HepG2 (cell line): Measurements from ENCODE around the gene EBPL.

Experiments
- ATRX ChIP-seq: sonication (generic); formaldehyde crosslinking; IDR thresholded peaks from 2 replicates; pipeline ENCODE4 v1.4.0; 2020; ENCODE audit warnings: missing genetic modification reagents, borderline replicate concordance
- KLF9 ChIP-seq: IDR thresholded peaks from 2 replicates; pipeline ENCODE4 v1.6.1; 2016; ENCODE audit warnings: low read depth
- NFIC ChIP-seq: IDR thresholded peaks from 2 replicates; pipeline ENCODE4 v1.6.1; 2012; ENCODE audit warnings: mild to moderate bottlenecking, low read length, inconsistent platforms
- NFYB ChIP-seq: sonication (generic); formaldehyde crosslinking; IDR thresholded peaks from 2 replicates; pipeline ENCODE4 v1.4.0; 2020; ENCODE audit warnings: missing genetic modification reagents
- RBAK ChIP-seq: sonication (generic); formaldehyde crosslinking; IDR thresholded peaks from 2 replicates; pipeline ENCODE4 v1.5.1; 2020; ENCODE audit warnings: mild to moderate bottlenecking, missing genetic modification reagents
- RELA ChIP-seq: sonication (generic); formaldehyde crosslinking; IDR thresholded peaks from 2 replicates; pipeline ENCODE4 v1.4.0; 2020; ENCODE audit warnings: missing genetic modification reagents
- SIN3A ChIP-seq: IDR thresholded peaks from 2 replicates; pipeline ENCODE4 v1.6.1; 2011; ENCODE audit warnings: low read depth, mild to moderate bottlenecking, control low read depth, low read length, borderline replicate concordance
- ZNF274 ChIP-seq: sonication (generic); formaldehyde crosslinking; IDR thresholded peaks from 2 replicates; pipeline ENCODE4 v1.5.1; 2020; ENCODE audit warnings: mild to moderate bottlenecking, missing genetic modification reagents
- ZNF607 ChIP-seq: sonication (generic); formaldehyde crosslinking; IDR thresholded peaks from 2 replicates; pipeline ENCODE4 v1.5.1; 2020; ENCODE audit warnings: missing genetic modification reagents, mild to moderate bottlenecking, borderline replicate concordance
- TF ChIP-seq, protein P1 (sequence below): sonication (generic); formaldehyde crosslinking; IDR thresholded peaks from 2 replicates; pipeline ENCODE4 v1.4.0; 2020; ENCODE audit warnings: missing genetic modification reagents, borderline replicate concordance
- TF ChIP-seq, protein P2 (sequence below): sonication (generic); formaldehyde crosslinking; IDR thresholded peaks from 2 replicates; pipeline ENCODE4 v1.5.0; 2020; ENCODE audit warnings: mild to moderate bottlenecking, missing genetic modification reagents, moderate library complexity
- TF ChIP-seq, protein P3 (sequence below): sonication (generic); formaldehyde crosslinking; IDR thresholded peaks from 2 replicates; pipeline ENCODE4 v1.8.1; 2023; ENCODE audit warnings: missing genetic modification reagents, inconsistent platforms, borderline replicate concordance

DNA sequence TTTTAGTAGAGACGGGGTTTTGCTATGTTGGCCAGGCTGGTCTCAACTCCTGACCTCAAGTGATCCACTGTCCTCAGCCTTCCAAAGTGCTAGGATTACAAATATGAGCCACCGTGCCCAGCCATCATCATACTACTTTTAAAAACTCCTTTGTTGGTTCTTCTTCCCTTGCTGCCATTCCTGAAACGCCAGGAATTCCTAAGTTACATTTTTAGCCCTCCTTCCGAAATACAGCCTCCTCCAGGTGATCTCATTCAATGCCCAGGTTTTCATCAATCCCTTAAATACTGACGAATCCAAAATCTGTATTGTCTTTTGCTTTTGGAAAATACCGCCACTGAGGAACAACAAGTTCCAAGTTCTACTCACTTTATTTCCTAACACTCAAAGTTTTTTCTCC, 25.3 kb upstream of the EBPL start:
- TF ChIP-seq ATRX (CRISPR knock-in tag) (no peak), RELA (CRISPR knock-in tag) (no peak), KLF9 (CRISPR knock-in tag) (no peak), ZNF274 (CRISPR knock-in tag) (no peak), NFYB (CRISPR knock-in tag) (no peak), ZNF607 (CRISPR knock-in tag) (no peak), RBAK (CRISPR knock-in tag) (no peak), NFIC (no peak), SIN3A (no peak)
- TF ChIP-seq, protein P1, sequence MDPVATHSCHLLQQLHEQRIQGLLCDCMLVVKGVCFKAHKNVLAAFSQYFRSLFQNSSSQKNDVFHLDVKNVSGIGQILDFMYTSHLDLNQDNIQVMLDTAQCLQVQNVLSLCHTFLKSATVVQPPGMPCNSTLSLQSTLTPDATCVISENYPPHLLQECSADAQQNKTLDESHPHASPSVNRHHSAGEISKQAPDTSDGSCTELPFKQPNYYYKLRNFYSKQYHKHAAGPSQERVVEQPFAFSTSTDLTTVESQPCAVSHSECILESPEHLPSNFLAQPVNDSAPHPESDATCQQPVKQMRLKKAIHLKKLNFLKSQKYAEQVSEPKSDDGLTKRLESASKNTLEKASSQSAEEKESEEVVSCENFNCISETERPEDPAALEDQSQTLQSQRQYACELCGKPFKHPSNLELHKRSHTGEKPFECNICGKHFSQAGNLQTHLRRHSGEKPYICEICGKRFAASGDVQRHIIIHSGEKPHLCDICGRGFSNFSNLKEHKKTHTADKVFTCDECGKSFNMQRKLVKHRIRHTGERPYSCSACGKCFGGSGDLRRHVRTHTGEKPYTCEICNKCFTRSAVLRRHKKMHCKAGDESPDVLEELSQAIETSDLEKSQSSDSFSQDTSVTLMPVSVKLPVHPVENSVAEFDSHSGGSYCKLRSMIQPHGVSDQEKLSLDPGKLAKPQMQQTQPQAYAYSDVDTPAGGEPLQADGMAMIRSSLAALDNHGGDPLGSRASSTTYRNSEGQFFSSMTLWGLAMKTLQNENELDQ (CRISPR knock-in tag), result no peak
- TF ChIP-seq, protein P2, sequence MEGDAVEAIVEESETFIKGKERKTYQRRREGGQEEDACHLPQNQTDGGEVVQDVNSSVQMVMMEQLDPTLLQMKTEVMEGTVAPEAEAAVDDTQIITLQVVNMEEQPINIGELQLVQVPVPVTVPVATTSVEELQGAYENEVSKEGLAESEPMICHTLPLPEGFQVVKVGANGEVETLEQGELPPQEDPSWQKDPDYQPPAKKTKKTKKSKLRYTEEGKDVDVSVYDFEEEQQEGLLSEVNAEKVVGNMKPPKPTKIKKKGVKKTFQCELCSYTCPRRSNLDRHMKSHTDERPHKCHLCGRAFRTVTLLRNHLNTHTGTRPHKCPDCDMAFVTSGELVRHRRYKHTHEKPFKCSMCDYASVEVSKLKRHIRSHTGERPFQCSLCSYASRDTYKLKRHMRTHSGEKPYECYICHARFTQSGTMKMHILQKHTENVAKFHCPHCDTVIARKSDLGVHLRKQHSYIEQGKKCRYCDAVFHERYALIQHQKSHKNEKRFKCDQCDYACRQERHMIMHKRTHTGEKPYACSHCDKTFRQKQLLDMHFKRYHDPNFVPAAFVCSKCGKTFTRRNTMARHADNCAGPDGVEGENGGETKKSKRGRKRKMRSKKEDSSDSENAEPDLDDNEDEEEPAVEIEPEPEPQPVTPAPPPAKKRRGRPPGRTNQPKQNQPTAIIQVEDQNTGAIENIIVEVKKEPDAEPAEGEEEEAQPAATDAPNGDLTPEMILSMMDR, result no peak
- TF ChIP-seq, protein P3, sequence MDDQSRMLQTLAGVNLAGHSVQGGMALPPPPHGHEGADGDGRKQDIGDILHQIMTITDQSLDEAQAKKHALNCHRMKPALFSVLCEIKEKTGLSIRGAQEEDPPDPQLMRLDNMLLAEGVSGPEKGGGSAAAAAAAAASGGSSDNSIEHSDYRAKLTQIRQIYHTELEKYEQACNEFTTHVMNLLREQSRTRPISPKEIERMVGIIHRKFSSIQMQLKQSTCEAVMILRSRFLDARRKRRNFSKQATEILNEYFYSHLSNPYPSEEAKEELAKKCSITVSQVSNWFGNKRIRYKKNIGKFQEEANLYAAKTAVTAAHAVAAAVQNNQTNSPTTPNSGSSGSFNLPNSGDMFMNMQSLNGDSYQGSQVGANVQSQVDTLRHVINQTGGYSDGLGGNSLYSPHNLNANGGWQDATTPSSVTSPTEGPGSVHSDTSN (CRISPR knock-in tag), result no peak
